ENCODE data around the gene TNFSF8. TPM values are rescaled to one million over a fixed set of nuclear protein-coding genes. Genes with fewer than 3 reads are reported as not detected.

TNFSF8 gene
- total and polyA plus RNA-seq, 2 of the 8 experiments (the other 6 are each of a cell fraction or from before 2014, with no cell fraction given) = not detected

DNA sequence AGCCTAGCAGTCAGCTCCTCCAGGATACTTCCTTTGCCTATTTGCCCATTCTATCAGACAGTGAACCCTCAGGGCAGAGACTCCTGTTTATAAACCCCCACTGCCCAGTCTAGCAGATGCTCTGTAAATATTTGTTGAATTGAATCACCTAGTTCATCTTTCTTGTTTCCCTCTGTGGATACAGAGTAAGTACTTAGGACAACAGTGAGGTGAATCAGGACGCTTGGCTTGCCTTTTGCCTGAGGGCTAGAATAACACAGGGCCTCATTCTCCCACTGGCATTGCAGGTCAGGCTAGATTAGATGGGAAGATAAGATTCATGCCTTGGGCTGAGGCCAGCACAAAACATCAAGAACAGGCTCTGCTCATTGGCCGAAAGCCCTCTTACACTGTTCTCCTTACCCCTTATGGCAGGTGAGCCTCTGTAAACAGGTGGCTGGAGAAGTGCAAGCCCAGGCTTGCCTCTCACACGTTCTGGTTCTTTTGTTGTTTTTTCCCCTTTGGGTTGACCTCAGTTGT is 22.2 kb downstream of the TNFSF8 start:
- Histone ChIP-seq H2BK120ac (replicated peaks; ENCODE audit: low read depth, low read length) (no peak overlapping the region), H3K36me3 (ENCODE audit: control insufficient read depth in 2 of 4, insufficient read depth in 4 of 4, low read length in 3 of 4) (no peaks in the 10 kb centered on the region), H3K27me3 (replicated peaks in 1 of 4; ENCODE audit: control insufficient read depth in 3 of 4, extremely low read depth in 1 of 4, insufficient read depth in 3 of 4, low read length in 3 of 4) (peaks cover 0 to 2% (median 0%) of the 10 kb centered on the region in 4 experiments; a peak in 4 of 7 replicates), H2BK20ac (ENCODE audit: low read length) (no peak overlapping the region; the same call in 1 of the 2 replicates), H2AFZ (ENCODE audit: low read length) (no peak overlapping the region), H3K4me3 (ENCODE audit: extremely low read depth in 1 of 4, insufficient read depth in 2 of 4, low read depth in 3 of 4, low read length in 4 of 4) (no peak overlapping the region), H3K14ac (ENCODE audit: insufficient read length) (no peak overlapping the region), H3K9me3 (ENCODE audit: insufficient read depth in 2 of 2, low read depth in 1 of 2, low read length in 1 of 2) (no peaks in the 10 kb centered on the region), H3K27ac (ENCODE audit: low read depth, low read length) (no peak overlapping the region), H3K4me1 (replicated peaks in 1 of 4; ENCODE audit: control insufficient read depth in 3 of 4, insufficient read depth in 4 of 4, low read length in 3 of 4) (no peaks in the 10 kb centered on the region), H3K18ac (ENCODE audit: extremely low read depth, low read length) (no peak overlapping the region), H3K79me2 (ENCODE audit: control insufficient read depth in 1 of 2, insufficient read depth in 2 of 2, low read length in 2 of 2) (no peaks in the 10 kb centered on the region), H4K5ac (ENCODE audit: insufficient read length, low read depth, low read length) (no peak overlapping the region), H3K4me2 (ENCODE audit: insufficient read depth in 1 of 2, low read depth in 2 of 2, low read length in 2 of 2) (no peak overlapping the region), H3K4ac (replicated peaks; ENCODE audit: insufficient read length, low read depth, low read length) (no peak overlapping the region), H3K23ac (ENCODE audit: insufficient read length) (no peak overlapping the region), H2BK5ac (ENCODE audit: low read depth, low read length) (no peak overlapping the region; the same call in 1 of the 2 replicates), H4K20me1 (replicated peaks in 1 of 2; ENCODE audit: control insufficient read depth in 1 of 2, insufficient read depth in 2 of 2, low read length in 2 of 2) (no peaks in the 10 kb centered on the region), H3K23me2 (ENCODE audit: low read depth, low read length) (no peaks in the 10 kb centered on the region), H4K8ac (ENCODE audit: extremely low read depth, insufficient read depth, low read length) (no peak overlapping the region), H2BK15ac (ENCODE audit: low read length) (no peak overlapping the region), H2BK12ac (ENCODE audit: low read depth, low read length) (no peak overlapping the region), H3K56ac (replicated peaks; ENCODE audit: insufficient read length, low read depth, low read length) (no peak overlapping the region), H3K79me1 (ENCODE audit: low read depth, low read length) (no peaks in the 10 kb centered on the region), H4K91ac (replicated peaks; ENCODE audit: insufficient read length, low read length) (no peak overlapping the region), H2AK5ac (ENCODE audit: low read depth, low read length) (no peak overlapping the region), H3K9ac (replicated peaks in 1 of 4; ENCODE audit: extremely low read depth in 1 of 4, low read depth in 3 of 4, low read length in 3 of 4) (no peak overlapping the region; a peak in 1 of 7 replicates)
- POLR2A ChIA-PET (ENCODE audit: partially characterized antibody) = interaction anchor here (0.7 kb wide), 1 partner anchor 197 kb away, joined by 3 read pairs; no protein-coding TSS in a partner anchor
- FAIRE-seq (no peak), DNase-seq (ENCODE audit: low read depth in 1 of 2, low spot score in 2 of 2) (peak in 1 of 2 experiments; percentile 58)
- WGBS, 2 experiments (ENCODE audit: extremely low coverage in 1 of 2, insufficient coverage in 1 of 2, insufficient read length in 1 of 2, insufficient replicate concordance in 2 of 2, low coverage in 1 of 2, low lambda C conversion rate in 2 of 2, missing lambda C conversion rate in 1 of 2) = 71% methylated on average over 3 of the region's 3 CpGs; no CpG with 5 or more reads in 1 of the 2 experiments
- CTCF ChIA-PET (ENCODE audit: partially characterized antibody) = interaction anchor here (0.6 to 16.1 kb wide), 26 partner anchors 9 to 1930 kb away, joined by 3 to 269 read pairs (median 4); partner anchors contain the start of gene TEX48
- TF ChIP-seq BACH1 (IDR thresholded peaks at IDR 0.05; ENCODE audit: low read length) (no peak), BCL11A (IDR thresholded peaks at IDR 0.05; ENCODE audit: low read depth in 2 of 2, low read length in 2 of 2) (no peak), RAD21 (IDR thresholded peaks at IDR 0.05 in 1 of 2, conservative IDR thresholded peaks at IDR 0.05 in 1 of 2; ENCODE audit: low read depth in 2 of 2, low read length in 2 of 2) (no peak), RNF2 (IDR thresholded peaks at IDR 0.05; ENCODE audit: borderline replicate concordance, low read depth, low read length, missing control alignments, poor library complexity, severe bottlenecking) (no peak), JUN (IDR thresholded peaks at IDR 0.05; ENCODE audit: low read depth, low read length) (no peak), HDAC2 (IDR thresholded peaks at IDR 0.05; ENCODE audit: borderline replicate concordance in 1 of 2, low read depth in 2 of 2, low read length in 2 of 2) (no peak), PHF8 (conservative IDR thresholded peaks at IDR 0.05; ENCODE audit: low read depth, low read length) (no peak), HDAC6 (IDR thresholded peaks at IDR 0.05; ENCODE audit: low read depth, low read length) (no peak), POLR2AphosphoS5 (IDR thresholded peaks at IDR 0.05; ENCODE audit: low read depth, low read length) (no peak), CREB1 (IDR thresholded peaks at IDR 0.05) (no peak)
- TF ChIP-seq, protein P1, sequence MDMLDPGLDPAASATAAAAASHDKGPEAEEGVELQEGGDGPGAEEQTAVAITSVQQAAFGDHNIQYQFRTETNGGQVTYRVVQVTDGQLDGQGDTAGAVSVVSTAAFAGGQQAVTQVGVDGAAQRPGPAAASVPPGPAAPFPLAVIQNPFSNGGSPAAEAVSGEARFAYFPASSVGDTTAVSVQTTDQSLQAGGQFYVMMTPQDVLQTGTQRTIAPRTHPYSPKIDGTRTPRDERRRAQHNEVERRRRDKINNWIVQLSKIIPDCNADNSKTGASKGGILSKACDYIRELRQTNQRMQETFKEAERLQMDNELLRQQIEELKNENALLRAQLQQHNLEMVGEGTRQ (IDR thresholded peaks at IDR 0.05; ENCODE audit: low read length) = no peak

Data from H1 (cell line).